Fibroblast of lung (primary cell): ENCODE measurements around the gene IQSEC2. TPM values are rescaled to one million over a fixed set of nuclear protein-coding genes. Genes with fewer than 3 reads are reported as not detected.
A peak's percentile ranks its signal among the peaks of the same experiment; 100 is the strongest.

Experiments
- DNase-seq, 2 donors: peaks; one replicate each; pipeline versions ENCODE4 v3.0.0 to v3.0.0-alpha.2; 2010; ENCODE audit warnings: low read depth in 2 of 2
- H2AFZ ChIP-seq: 2 replicates; pipeline ENCODE4 v1.5.1; 2012; ENCODE audit warnings: low read length, control low read depth, inconsistent platforms
- H3K27ac ChIP-seq: 2 replicates; pipeline ENCODE4 v1.5.1; 2011; ENCODE audit warnings: low read length, control low read depth; ENCODE audit not compliant: insufficient read depth
- H3K27me3 ChIP-seq: 2 replicates; pipeline ENCODE4 v1.5.1; 2011; ENCODE audit warnings: mild to moderate bottlenecking, low read length; ENCODE audit not compliant: control insufficient read depth, insufficient read depth
- H3K36me3 ChIP-seq: 2 replicates; pipeline ENCODE4 v1.5.1; 2011; ENCODE audit warnings: low read length; ENCODE audit not compliant: control insufficient read depth, insufficient read depth
- H3K4me1 ChIP-seq: 2 replicates; pipeline ENCODE4 v1.5.1; 2011; ENCODE audit warnings: low read length; ENCODE audit not compliant: control insufficient read depth, insufficient read depth; ENCODE audit errors: extremely low read depth
- H3K4me2 ChIP-seq: 2 replicates; pipeline ENCODE4 v1.5.1; 2011; ENCODE audit warnings: low read length, control low read depth; ENCODE audit not compliant: insufficient read depth; ENCODE audit errors: extremely low read depth
- H3K4me3 ChIP-seq, 4 experiments: fragments of 200-600 bp in 1 of 4; sonication (generic) in 1 of 4; replicated peaks in 1 of 4; 2 replicates each; pipeline ENCODE4 v1.5.1; 2011 to 2016; ENCODE audit warnings: low read length in 4 of 4, low read depth in 3 of 4, mild to moderate bottlenecking in 3 of 4, control low read depth in 2 of 4, inconsistent platforms in 1 of 4, mixed read lengths in 1 of 4; ENCODE audit not compliant: insufficient read depth in 1 of 4; ENCODE audit errors: control extremely low read depth in 1 of 4
- H3K79me2 ChIP-seq: 2 replicates; pipeline ENCODE4 v1.5.1; 2012; ENCODE audit warnings: mild to moderate bottlenecking, low read length, inconsistent platforms; ENCODE audit not compliant: control insufficient read depth, insufficient read depth
- H3K9ac ChIP-seq: 2 replicates; pipeline ENCODE4 v1.5.1; 2011; ENCODE audit warnings: mild to moderate bottlenecking, low read length, control low read depth; ENCODE audit not compliant: insufficient read depth
- H3K9me3 ChIP-seq: 2 replicates; pipeline ENCODE4 v1.5.1; 2012; ENCODE audit warnings: low read depth, low read length; ENCODE audit not compliant: control insufficient read depth, insufficient read depth
- H4K20me1 ChIP-seq: 2 replicates; pipeline ENCODE4 v1.5.1; 2011; ENCODE audit warnings: low read length; ENCODE audit not compliant: control insufficient read depth, insufficient read depth; ENCODE audit errors: extremely low read depth
- EZH2 ChIP-seq: IDR thresholded peaks from 2 replicates; pipeline ENCODE4 v1.5.1; 2012; ENCODE audit warnings: low read length, control low read depth, mild to moderate bottlenecking; ENCODE audit errors: missing control alignments
- polyA plus RNA-seq, 2 donors: library from polyadenylated mRNA; depleted of rRNA in 1 of 2; stranded (reverse) in 1 of 2; unstranded in 1 of 2; fragments of >200 nt; gene quantifications; 2 replicates each; pipeline ENCODE4 v1.2.1, GENCODE V29; 2011 to 2012; ENCODE audit warnings: missing spikeins in 1 of 2
- total RNA-seq: library from RNA; depleted of rRNA; stranded (reverse); fragments of >200 nt; gene quantifications from 2 replicates; pipeline ENCODE4 v1.2.1, GENCODE V29; 2014
- TF ChIP-seq, protein P1 (sequence below), 2 donors: IDR thresholded peaks in 1 of 2; conservative IDR thresholded peaks in 1 of 2; 1 replicate in 1 of 2; 2 replicates in 1 of 2; pipeline ENCODE4 v1.5.1; 2011 to 2012; ENCODE audit warnings: low read length in 2 of 2, control low read depth in 1 of 2, inconsistent platforms in 1 of 2, low read depth in 1 of 2, mild to moderate bottlenecking in 1 of 2

Gene IQSEC2
- total and polyA plus RNA-seq, 2 donors (not counting 1 experiment from before 2014, with no cell fraction given) = 7.4 to 9.9 TPM

- Histone ChIP-seq H4K20me1 (no peaks in the 10 kb centered on the region), H3K27me3 (no peaks in the 10 kb centered on the region), H3K9ac (no peak overlapping the region), H3K27ac (no peak overlapping the region), H3K9me3 (no peaks in the 10 kb centered on the region), H3K79me2 (no peaks in the 10 kb centered on the region), H3K4me2 (peak overlapping the region; percentile 15), H3K36me3 (no peaks in the 10 kb centered on the region), H2AFZ (no peak overlapping the region), H3K4me3 (peak overlapping the region in 2 of 4 experiments; percentile 16 to 28), H3K4me1 (peaks cover 3% of the 10 kb centered on the region)
- peak; percentile 22 to 27 for DNase-seq
- TF ChIP-seq EZH2 = no peak
- TF ChIP-seq, protein P1, sequence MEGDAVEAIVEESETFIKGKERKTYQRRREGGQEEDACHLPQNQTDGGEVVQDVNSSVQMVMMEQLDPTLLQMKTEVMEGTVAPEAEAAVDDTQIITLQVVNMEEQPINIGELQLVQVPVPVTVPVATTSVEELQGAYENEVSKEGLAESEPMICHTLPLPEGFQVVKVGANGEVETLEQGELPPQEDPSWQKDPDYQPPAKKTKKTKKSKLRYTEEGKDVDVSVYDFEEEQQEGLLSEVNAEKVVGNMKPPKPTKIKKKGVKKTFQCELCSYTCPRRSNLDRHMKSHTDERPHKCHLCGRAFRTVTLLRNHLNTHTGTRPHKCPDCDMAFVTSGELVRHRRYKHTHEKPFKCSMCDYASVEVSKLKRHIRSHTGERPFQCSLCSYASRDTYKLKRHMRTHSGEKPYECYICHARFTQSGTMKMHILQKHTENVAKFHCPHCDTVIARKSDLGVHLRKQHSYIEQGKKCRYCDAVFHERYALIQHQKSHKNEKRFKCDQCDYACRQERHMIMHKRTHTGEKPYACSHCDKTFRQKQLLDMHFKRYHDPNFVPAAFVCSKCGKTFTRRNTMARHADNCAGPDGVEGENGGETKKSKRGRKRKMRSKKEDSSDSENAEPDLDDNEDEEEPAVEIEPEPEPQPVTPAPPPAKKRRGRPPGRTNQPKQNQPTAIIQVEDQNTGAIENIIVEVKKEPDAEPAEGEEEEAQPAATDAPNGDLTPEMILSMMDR (conservative IDR thresholded peaks at IDR 0.05 in 1 of 2, IDR thresholded peaks at IDR 0.05 in 1 of 2; ENCODE audit: low read depth in 1 of 2, low read length in 2 of 2) = no peak
These were observed 745 bp upstream of the IQSEC2 start for GRCh38 chrX:53281963-53282695.

GRCh38 chrX:53280331-53281320 lies 758 bp downstream of the IQSEC2 start:
- no peaks in the 10 kb centered on the region for H3K79me2 ChIP-seq
- H3K27me3 ChIP-seq = no peaks in the 10 kb centered on the region
- H3K27ac ChIP-seq = peak overlapping the region; percentile 47
- DNase-seq = peak; percentile 46 to 63
- peak overlapping the region; percentile 31 to 56 (median 45) for H3K4me3 ChIP-seq
- no peak for TF ChIP-seq EZH2
- TF ChIP-seq, protein P1 (conservative IDR thresholded peaks at IDR 0.05 in 1 of 2, IDR thresholded peaks at IDR 0.05 in 1 of 2; ENCODE audit: low read depth in 1 of 2, low read length in 2 of 2) = no peak
- H4K20me1 ChIP-seq = no peaks in the 10 kb centered on the region
- no peaks in the 10 kb centered on the region for H3K9me3 ChIP-seq
- no peak overlapping the region for H2AFZ ChIP-seq
- H3K4me2 ChIP-seq = peak overlapping the region; percentile 75
- H3K9ac ChIP-seq = peak overlapping the region; percentile 52
- H3K4me1 ChIP-seq = no peaks in the 10 kb centered on the region
- H3K36me3 ChIP-seq = no peaks in the 10 kb centered on the region
